Activated CD8-positive, alpha-beta memory T cell treated with anti-CD3 and anti-CD28 coated beads for 48 hours (primary cell): Measurements from ENCODE around the gene PCDHGA4.
"Not testable (repeated sequence)": the region's sequence is repeated elsewhere in the genome, so short reads cannot be mapped to it uniquely, and the experiment has no call there.

Source experiments
- DNase-seq, 3 experiments: peaks; one replicate each; pipeline ENCODE4 v3.0.0-alpha.2; 2020; ENCODE audit warnings: low read depth in 2 of 3, low spot score in 2 of 3

Gene PCDHGA4

DNA sequence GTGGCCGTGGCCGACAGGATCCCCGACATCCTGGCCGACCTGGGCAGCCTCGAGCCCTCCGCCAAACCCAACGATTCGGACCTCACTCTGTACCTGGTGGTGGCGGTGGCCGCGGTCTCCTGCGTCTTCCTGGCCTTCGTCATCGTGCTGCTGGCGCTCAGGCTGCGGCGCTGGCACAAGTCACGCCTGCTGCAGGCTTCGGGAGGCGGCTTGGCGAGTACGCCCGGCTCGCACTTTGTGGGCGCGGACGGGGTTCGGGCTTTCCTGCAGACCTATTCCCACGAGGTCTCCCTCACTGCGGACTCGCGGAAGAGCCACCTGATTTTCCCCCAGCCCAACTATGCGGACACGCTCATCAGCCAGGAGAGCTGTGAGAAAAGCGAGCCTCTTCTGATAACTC lies 8.8 kb upstream of the PCDHGA4 start:
- not testable (repeated sequence) for DNase-seq

DNA sequence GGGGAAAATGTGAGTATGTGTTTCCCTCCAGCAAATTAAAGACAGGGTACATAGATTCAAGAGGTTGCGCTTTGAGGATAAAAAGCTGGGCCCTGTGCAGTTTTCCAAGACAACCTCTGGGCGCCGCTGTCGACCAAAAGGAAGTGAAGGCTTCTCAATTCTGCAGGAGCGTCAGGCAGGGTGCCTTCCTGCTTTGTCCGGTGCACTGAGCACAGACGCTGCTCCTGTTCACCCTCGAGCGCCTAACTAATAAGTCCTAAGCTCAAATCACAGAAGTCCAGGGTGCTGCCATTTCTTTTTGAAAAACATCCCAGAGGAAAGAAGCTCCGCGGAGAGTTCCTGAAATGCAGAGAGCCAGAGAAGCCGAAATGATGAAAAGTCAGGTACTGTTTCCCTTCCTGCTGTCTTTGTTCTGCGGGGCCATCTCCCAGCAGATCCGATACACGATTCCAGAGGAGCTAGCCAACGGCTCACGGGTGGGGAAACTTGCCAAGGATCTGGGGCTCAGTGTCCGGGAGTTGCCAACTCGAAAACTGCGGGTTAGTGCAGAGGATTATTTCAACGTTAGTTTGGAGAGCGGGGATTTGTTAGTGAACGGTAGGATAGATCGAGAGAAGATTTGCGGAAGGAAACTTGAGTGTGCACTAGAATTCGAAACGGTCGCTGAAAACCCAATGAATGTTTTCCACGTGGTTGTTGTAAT lies 4.8 kb upstream of the PCDHGA4 start, which contains the start of gene PCDHGB1:
Gene PCDHGB1 (plus strand): TSS at position 183 of the 703 bp plus-strand sequence. CDS start 162 bp downstream, at position 345.
- no peak for DNase-seq

DNA sequence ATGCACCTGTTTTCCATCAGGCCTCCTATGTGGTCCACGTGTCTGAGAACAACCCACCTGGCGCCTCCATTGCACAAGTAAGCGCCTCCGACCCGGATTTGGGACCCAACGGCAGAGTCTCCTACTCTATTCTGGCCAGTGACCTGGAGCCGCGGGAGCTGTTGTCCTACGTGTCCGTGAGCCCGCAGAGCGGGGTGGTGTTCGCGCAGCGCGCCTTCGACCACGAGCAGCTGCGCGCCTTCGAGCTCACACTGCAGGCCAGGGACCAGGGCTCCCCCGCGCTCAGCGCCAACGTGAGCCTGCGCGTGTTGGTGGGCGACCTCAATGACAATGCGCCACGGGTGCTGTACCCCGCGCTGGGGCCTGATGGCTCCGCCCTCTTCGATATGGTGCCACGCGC lies 3.2 kb upstream of the PCDHGA4 start:
- no peak for DNase-seq

DNA sequence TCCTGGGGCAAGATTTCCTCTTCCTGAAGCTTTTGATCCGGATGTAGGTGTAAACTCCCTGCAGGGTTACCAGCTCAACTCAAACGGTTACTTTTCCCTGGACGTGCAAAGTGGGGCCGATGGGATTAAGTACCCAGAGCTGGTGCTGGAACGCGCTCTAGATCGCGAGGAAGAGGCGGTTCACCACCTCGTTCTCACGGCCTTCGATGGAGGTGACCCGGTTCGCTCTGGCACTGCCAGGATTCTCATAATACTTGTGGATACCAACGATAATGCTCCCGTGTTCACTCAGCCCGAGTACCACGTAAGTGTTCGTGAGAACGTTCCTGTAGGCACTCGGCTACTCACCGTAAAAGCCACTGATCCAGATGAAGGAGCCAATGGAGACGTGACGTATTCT lies 820 bp downstream of the PCDHGA4 start:
- no peak for DNase-seq

DNA sequence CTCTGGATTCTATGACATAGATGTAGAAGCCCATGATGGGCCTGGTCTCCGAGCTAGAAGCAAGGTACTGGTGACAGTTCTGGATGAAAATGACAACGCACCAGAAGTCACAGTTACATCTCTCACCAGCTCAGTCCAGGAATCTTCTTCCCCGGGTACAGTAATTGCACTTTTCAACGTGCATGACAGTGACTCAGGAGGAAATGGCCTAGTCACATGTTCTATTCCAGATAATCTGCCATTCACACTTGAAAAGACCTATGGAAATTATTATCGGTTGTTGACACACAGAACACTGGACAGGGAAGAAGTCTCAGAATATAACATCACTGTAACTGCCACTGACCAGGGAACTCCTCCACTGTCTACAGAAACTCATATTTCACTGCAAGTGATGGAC lies 1.3 kb downstream of the PCDHGA4 start:
- DNase-seq, result no peak

- DNase-seq, result no peak
These were observed 2.1 kb downstream of the PCDHGA4 start for GRCh38 chr5:141356950-141357349.

- DNase-seq, result no peak
These were observed 5.1 kb downstream of the PCDHGA4 start, which contains the start of gene PCDHGB2 for GRCh38 chr5:141359790-141360426. TSS of gene PCDHGB2 (plus strand) at chr5:141359994. CDS start at chr5:141360136, 142 bp downstream.

DNA sequence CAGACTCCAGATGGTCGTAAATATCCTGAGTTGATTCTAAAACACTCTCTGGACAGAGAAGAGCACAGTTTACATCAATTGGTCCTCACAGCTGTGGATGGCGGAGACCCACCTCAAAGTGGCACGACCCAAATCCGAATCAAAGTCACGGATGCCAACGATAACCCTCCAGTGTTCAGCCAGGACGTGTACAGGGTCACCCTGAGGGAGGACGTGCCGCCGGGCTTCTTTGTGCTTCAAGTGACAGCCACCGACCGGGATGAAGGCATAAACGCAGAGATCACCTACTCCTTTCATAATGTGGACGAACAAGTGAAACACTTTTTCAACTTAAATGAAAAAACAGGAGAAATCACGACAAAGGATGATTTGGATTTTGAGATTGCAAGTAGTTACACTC lies 5.9 kb downstream of the PCDHGA4 start:
- DNase-seq, result no peak

- no peak for DNase-seq
These were observed 7.9 kb downstream of the PCDHGA4 start for GRCh38 chr5:141362719-141363118.

DNA sequence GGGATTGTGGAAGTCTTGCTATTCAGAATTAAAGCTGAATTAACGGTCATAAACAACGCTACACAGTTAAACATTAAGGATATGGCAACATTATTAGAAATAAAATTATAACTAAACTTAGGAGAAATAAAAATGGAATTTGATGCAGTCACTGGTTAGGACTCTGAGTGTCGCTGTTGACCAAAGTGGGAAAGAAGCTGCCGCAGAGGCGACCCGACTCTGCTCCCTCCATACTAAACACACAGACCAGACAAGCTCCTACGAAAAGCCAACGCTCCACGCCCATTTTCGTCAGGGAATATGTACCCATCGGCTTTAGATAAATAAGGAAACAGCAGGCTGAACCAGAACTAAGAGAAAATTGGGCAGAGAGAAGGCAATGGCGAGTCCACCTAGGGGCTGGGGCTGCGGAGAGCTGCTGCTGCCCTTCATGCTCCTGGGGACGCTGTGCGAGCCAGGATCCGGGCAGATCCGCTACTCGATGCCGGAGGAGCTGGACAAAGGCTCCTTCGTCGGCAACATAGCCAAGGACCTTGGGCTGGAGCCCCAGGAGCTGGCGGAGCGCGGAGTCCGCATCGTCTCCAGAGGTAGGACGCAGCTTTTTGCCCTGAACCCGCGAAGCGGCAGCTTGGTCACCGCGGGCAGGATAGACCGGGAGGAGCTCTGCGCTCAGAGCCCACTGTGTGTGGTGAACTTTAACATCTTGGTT lies 9.3 kb downstream of the PCDHGA4 start, which contains the start of gene PCDHGA5:
Gene PCDHGA5 (plus strand): TSS at position 211 of the 709 bp plus-strand sequence. CDS start 169 bp downstream, at position 380.
- no peak for DNase-seq

DNA sequence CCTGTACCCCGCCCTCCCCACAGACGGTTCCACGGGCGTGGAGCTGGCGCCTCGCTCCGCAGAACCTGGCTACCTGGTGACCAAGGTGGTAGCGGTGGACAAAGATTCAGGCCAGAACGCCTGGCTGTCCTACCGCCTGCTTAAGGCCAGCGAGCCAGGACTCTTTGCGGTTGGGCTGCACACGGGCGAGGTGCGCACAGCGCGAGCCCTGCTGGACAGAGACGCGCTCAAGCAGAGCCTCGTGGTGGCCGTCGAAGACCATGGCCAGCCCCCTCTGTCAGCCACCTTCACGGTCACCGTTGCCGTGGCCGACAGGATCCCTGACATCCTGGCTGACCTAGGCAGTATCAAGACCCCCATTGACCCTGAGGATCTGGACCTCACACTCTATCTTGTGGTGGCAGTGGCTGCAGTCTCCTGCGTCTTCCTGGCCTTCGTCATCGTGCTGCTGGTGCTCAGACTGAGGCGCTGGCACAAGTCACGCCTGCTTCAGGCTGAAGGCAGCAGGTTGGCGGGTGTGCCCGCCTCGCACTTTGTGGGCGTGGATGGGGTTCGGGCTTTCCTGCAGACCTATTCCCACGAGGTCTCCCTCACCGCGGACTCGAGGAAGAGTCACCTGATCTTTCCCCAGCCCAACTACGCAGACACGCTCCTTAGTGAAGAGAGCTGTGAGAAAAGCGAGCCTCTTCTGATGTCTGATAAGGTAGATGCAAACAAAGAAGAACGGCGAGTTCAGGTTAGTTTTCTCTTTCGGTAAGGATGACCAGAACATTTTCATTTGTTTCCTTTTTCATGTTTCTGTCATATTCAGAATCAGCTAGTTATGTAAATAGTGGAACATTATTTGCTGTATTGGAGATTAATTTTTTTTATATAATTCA lies 11.4 kb downstream of the PCDHGA4 start:
- DNase-seq, result no peak

- DNase-seq, result no peak
These were observed 15.4 kb downstream of the PCDHGA4 start, which contains the start of gene PCDHGB3 for GRCh38 chr5:141369994-141370848. TSS of gene PCDHGB3 (plus strand) at chr5:141370242. CDS start at chr5:141370395, 153 bp downstream.

- DNase-seq, result no peak
These were observed 17.0 kb downstream of the PCDHGA4 start for GRCh38 chr5:141371572-141372475.

DNA sequence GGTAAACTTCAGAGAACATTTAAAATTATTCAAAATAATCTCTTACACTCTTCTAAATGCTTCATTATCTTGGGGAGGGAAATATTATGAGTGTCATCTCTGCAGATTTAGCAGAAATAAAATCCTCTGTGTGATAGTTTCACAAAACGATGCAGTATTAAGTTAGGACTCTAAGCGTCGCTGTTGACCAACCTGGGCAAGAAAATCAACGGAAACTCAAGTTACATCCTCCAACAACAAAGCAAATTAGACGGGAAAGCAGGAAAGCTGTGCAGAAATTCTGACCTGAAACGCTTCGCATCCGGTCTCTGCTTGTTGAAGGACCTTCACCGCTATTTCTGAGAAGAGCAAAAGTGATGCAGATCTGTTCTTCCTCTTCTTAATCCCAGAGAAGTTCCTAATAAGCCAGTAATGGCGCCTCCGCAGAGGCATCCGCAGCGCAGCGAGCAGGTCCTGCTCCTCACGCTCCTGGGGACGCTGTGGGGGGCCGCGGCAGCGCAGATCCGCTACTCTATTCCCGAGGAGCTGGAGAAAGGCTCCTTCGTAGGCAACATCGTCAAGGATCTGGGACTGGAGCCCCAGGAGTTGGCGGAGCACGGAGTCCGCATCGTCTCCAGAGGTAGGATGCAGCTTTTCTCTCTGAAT lies 19.0 kb downstream of the PCDHGA4 start, which contains the start of gene PCDHGA6:
Gene PCDHGA6 (plus strand): TSS at position 219 of the 645 bp plus-strand sequence. CDS start 193 bp downstream, at position 412.
- DNase-seq, result no peak

DNA sequence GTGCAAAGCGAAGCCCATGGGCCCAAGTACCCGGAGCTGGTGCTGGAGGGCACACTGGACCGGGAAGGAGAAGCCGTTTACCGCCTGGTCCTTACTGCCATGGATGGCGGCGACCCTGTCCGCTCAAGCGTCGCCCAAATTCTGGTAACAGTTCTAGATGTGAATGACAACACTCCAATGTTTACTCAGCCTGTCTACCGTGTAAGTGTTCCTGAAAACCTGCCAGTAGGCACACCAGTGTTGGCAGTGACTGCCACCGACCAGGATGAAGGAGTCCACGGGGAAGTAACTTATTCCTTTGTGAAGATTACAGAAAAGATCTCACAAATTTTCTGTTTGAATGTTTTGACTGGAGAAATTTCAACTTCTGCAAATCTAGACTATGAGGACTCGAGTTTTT lies 19.8 kb downstream of the PCDHGA4 start:
- no peak for DNase-seq

DNA sequence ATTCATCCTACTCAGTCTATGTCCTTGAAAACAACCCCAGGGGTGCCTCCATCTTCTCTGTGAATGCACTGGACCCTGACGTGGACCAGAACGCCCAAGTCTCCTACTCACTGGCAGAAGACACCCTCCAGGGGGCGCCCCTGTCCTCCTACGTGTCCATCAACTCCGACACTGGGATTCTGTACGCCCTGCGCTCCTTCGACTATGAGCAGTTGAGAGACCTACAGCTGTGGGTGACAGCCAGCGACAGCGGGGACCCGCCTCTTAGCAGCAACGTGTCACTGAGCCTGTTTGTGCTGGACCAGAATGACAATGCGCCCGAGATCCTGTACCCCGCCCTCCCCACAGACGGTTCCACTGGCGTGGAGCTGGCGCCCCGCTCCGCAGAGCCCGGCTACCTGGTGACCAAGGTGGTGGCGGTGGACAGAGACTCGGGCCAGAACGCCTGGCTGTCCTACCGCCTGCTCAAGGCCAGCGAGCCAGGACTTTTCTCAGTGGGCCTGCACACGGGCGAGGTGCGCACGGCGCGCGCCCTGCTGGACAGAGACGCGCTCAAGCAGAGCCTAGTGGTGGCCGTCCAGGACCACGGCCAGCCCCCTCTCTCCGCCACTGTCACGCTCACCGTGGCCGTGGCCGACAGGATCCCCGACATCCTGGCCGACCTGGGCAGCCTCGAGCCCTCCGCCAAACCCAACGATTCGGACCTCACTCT lies 20.8 kb downstream of the PCDHGA4 start:
- not testable (repeated sequence) for DNase-seq

DNA sequence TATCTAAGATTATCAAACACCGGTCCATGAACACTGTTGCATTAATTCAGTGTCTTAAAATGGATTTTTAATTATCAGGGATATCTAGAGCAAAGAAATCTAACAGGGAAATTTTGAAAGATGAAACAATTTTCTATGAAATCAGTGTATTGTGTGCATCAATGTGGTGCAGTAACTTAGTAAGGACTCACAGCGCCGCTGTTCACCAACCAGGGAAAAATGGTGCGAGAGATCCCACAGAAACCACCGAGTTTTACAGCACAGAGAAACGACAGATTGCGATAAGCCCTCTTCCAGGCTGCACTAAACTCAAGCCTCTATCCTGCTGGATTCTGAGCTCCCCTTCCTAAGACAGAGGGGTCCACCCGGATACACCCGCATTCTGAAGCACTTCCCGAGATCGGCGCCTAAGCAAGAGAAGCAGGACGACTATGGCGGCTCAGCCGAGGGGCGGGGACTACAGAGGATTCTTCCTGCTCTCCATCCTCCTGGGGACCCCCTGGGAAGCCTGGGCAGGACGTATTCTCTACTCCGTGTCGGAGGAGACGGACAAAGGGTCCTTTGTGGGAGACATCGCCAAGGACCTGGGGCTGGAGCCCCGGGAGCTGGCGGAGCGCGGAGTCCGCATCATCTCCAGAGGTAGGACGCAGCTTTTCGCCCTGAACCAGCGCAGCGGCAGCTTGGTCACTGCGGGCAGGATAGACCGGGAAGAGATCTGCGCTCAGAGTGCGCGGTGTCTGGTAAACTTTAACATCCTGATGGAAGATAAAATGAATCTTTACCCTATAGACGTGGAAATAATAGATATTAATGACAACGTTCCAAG lies 27.9 kb downstream of the PCDHGA4 start, which contains the start of gene PCDHGA7:
Gene PCDHGA7 (plus strand): TSS at position 274 of the 826 bp plus-strand sequence. CDS start 158 bp downstream, at position 432.
- DNase-seq, result no peak
